ENCODE results near the gene TWSG1. TPM values are rescaled to one million over a fixed set of nuclear protein-coding genes. Genes with fewer than 3 reads are reported as not detected.

TWSG1 gene
- total and polyA plus RNA-seq, 2 of the 13 experiments (the other 11 are each of a cell fraction or from before 2014, with no cell fraction given): 6.6 to 9.4 TPM

DNA sequence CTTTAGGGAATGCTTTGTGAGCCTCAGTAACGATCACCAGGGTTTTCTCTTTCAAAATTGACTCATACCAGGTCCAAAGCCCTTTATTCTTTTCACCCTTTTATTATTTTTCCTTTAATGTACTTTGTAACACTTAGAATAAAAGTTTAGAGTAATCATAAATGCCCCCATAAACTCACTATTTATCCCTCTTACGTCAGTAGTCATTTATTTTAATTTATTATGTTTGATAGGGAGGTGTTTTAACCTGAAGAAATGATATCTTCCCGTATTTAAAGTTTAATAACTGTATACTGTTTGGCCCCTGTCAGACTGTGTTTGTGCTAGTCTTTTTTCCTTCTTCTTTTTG, 1.1 kb downstream of the TWSG1 start:
- CTCF ChIA-PET (ENCODE audit: low intra/inter-chr PET ratio, low total read pairs): no interaction called here
- Histone ChIP-seq H3K9me3 (ENCODE audit: low read length) (no peaks in the 10 kb centered on the region), H3K4me1 (ENCODE audit: insufficient read depth, low read length) (peaks cover 22% of the 10 kb centered on the region), H3K27me3 (ENCODE audit: control insufficient read depth in 1 of 2, insufficient read depth in 2 of 2, low read length in 2 of 2) (peaks cover 0 to 3% of the 10 kb centered on the region in 2 experiments; a peak in 2 of 5 replicates), H3K27ac (ENCODE audit: extremely low read length, insufficient read depth, low read length) (no peak overlapping the region), H3K79me2 (ENCODE audit: insufficient read depth, low read length) (no peaks in the 10 kb centered on the region), H3K4me3 (replicated peaks in 1 of 3; ENCODE audit: insufficient read depth in 1 of 3, low read depth in 2 of 3, low read length in 3 of 3) (peak overlapping the region; percentile 74 to 91 (median 82); a peak in 4 of 6 replicates), H3K4me2 (ENCODE audit: low read depth, low read length) (peak overlapping the region; percentile 88), H3K9ac (ENCODE audit: insufficient read depth, low read depth, low read length) (peak overlapping the region; percentile 71; the same call in 1 of the 2 replicates), H2AFZ (ENCODE audit: low read length) (no peak overlapping the region), H4K20me1 (ENCODE audit: insufficient read depth, low read length) (no peaks in the 10 kb centered on the region), H3K36me3 (replicated peaks in 1 of 2; ENCODE audit: control insufficient read depth in 1 of 2, insufficient read depth in 2 of 2, low read length in 2 of 2) (0 out of 5 replicates have a peak, but pooled peaks cover 2 to 5% of the 10 kb centered on the region in 2 experiments)
- no peak for DNase-seq (ENCODE audit: low spot score)
- FAIRE-seq: no peak
- intact Hi-C loops (cut with micrococcal nuclease; ENCODE audit: unreplicated experiment): loop anchor here (5.0 to 10.0 kb wide), 3 partner anchors 111 to 261 kb away; no protein-coding TSS in a partner anchor
- TF ChIP-seq, protein P1, sequence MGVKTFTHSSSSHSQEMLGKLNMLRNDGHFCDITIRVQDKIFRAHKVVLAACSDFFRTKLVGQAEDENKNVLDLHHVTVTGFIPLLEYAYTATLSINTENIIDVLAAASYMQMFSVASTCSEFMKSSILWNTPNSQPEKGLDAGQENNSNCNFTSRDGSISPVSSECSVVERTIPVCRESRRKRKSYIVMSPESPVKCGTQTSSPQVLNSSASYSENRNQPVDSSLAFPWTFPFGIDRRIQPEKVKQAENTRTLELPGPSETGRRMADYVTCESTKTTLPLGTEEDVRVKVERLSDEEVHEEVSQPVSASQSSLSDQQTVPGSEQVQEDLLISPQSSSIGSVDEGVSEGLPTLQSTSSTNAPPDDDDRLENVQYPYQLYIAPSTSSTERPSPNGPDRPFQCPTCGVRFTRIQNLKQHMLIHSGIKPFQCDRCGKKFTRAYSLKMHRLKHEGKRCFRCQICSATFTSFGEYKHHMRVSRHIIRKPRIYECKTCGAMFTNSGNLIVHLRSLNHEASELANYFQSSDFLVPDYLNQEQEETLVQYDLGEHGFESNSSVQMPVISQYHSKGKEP (CRISPR knock-in tag; IDR thresholded peaks at IDR 0.05): no peak
- TF ChIP-seq ZNF563 (CRISPR knock-in tag; IDR thresholded peaks at IDR 0.05) (no peak), NFE2L2 (IDR thresholded peaks at IDR 0.05; ENCODE audit: low read length) (no peak), ZNF549 (CRISPR knock-in tag; IDR thresholded peaks at IDR 0.05) (no peak)
- BruUV-seq (replicated peaks): TSS peak; percentile 63
- ATAC-seq: no peak
- POLR2A ChIA-PET: no interaction called here
- in situ Hi-C loops (cut with HindIII; ENCODE audit: extremely low pct_ligation_motif_present, low pct_unique_long_range_greater_than_20kb): loop anchor here (25.0 kb wide), 1 partner anchor 273 kb away; no protein-coding TSS in a partner anchor
- WGBS (ENCODE audit: low lambda C conversion rate): 49% methylated on average over 3 of the region's 3 CpGs

DNA sequence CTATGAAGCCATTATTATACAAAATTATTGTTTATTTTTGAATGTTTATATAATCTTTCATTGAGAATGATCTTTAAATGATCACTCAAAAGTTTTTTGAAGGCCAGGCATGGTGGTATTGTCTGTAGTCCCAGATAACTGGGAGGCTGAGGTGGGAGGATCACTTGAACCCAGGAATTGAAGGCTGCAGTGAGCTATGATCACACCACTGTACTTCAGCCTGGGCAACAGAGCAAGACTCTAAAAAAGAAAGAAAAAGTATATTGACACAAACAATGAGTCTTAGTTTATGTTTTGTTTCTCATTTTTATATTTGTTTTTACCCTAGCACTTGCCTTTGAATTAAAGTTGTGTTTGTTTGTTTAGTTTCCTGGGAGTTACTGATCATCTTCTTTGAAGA, 2.3 kb downstream of the TWSG1 start:
- TF ChIP-seq, protein P2, sequence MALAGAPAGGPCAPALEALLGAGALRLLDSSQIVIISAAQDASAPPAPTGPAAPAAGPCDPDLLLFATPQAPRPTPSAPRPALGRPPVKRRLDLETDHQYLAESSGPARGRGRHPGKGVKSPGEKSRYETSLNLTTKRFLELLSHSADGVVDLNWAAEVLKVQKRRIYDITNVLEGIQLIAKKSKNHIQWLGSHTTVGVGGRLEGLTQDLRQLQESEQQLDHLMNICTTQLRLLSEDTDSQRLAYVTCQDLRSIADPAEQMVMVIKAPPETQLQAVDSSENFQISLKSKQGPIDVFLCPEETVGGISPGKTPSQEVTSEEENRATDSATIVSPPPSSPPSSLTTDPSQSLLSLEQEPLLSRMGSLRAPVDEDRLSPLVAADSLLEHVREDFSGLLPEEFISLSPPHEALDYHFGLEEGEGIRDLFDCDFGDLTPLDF (CRISPR knock-in tag; IDR thresholded peaks at IDR 0.05): no peak
- TF ChIP-seq FOXA1 (IDR thresholded peaks at IDR 0.05) (no peak), FOXA1 (CRISPR knock-in tag; IDR thresholded peaks at IDR 0.05) (no peak), KAT7 (CRISPR knock-in tag; IDR thresholded peaks at IDR 0.05; ENCODE audit: borderline replicate concordance) (no peak), MATR3 (CRISPR knock-in tag; IDR thresholded peaks at IDR 0.05) (no peak), ZNF292 (CRISPR knock-in tag; IDR thresholded peaks at IDR 0.05; ENCODE audit: borderline replicate concordance, low read depth) (no peak), CHCHD3 (CRISPR knock-in tag; IDR thresholded peaks at IDR 0.05) (no peak)
- TF ChIP-seq, protein P3, sequence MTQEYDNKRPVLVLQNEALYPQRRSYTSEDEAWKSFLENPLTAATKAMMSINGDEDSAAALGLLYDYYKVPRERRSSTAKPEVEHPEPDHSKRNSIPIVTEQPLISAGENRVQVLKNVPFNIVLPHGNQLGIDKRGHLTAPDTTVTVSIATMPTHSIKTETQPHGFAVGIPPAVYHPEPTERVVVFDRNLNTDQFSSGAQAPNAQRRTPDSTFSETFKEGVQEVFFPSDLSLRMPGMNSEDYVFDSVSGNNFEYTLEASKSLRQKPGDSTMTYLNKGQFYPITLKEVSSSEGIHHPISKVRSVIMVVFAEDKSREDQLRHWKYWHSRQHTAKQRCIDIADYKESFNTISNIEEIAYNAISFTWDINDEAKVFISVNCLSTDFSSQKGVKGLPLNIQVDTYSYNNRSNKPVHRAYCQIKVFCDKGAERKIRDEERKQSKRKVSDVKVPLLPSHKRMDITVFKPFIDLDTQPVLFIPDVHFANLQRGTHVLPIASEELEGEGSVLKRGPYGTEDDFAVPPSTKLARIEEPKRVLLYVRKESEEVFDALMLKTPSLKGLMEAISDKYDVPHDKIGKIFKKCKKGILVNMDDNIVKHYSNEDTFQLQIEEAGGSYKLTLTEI (CRISPR knock-in tag; conservative IDR thresholded peaks at IDR 0.05): no peak
- in situ Hi-C loops (cut with HindIII; ENCODE audit: extremely low pct_ligation_motif_present, low pct_unique_long_range_greater_than_20kb) (loop anchor here (25.0 kb wide), 1 partner anchor 275 kb away; no protein-coding TSS in a partner anchor), intact Hi-C loops (cut with micrococcal nuclease; ENCODE audit: unreplicated experiment) (loop anchor here (5.0 to 10.0 kb wide), 3 partner anchors 112 to 262 kb away; no protein-coding TSS in a partner anchor)
- no peak overlapping the region for H3K4me2 ChIP-seq (ENCODE audit: low read depth, low read length)
- H3K79me2 ChIP-seq (ENCODE audit: insufficient read depth, low read length): no peaks in the 10 kb centered on the region
- DNase-seq (ENCODE audit: low spot score) (no peak), FAIRE-seq (no peak), ATAC-seq (no peak)
- no peak overlapping the region for H2AFZ ChIP-seq (ENCODE audit: low read length)
- BruUV-seq (replicated peaks): no TSS peak
- H4K20me1 ChIP-seq (ENCODE audit: insufficient read depth, low read length): no peaks in the 10 kb centered on the region
- CTCF ChIA-PET (ENCODE audit: low intra/inter-chr PET ratio, low total read pairs): no interaction called here
- H3K4me1 ChIP-seq (ENCODE audit: insufficient read depth, low read length): peaks cover 22% of the 10 kb centered on the region
- H3K4me3 ChIP-seq (replicated peaks in 1 of 3; ENCODE audit: insufficient read depth in 1 of 3, low read depth in 2 of 3, low read length in 3 of 3): no peak overlapping the region
- peaks cover 0 to 3% of the 10 kb centered on the region in 2 experiments; a peak in 1 of 5 replicates for H3K27me3 ChIP-seq (ENCODE audit: control insufficient read depth in 1 of 2, insufficient read depth in 2 of 2, low read length in 2 of 2)
- POLR2A ChIA-PET: no interaction called here
- H3K9me3 ChIP-seq (ENCODE audit: low read length): no peaks in the 10 kb centered on the region
- no peak overlapping the region for H3K9ac ChIP-seq (ENCODE audit: insufficient read depth, low read depth, low read length)
- 0 out of 5 replicates have a peak, but pooled peaks cover 2 to 5% of the 10 kb centered on the region in 2 experiments for H3K36me3 ChIP-seq (replicated peaks in 1 of 2; ENCODE audit: control insufficient read depth in 1 of 2, insufficient read depth in 2 of 2, low read length in 2 of 2)
- H3K27ac ChIP-seq (ENCODE audit: extremely low read length, insufficient read depth, low read length): no peak overlapping the region

Data from HepG2 (cell line).